Calu3 (cell line): ENCODE results near the gene NOX3. TPM values are rescaled to one million over a fixed set of nuclear protein-coding genes. Genes with fewer than 3 reads are reported as not detected.

Source experiments
- BruUV-seq: library from RNA; stranded (reverse); fragments of 400-500 nt; replicated peaks from 2 replicates; lab custom pipeline; 2021; lab: Mats Ljungman, UMichigan
- CTCF ChIA-PET: fragments of 300-600 bp; sonication (Branson Sonifier 250); formaldehyde crosslinking; loops from one replicate; lab custom pipeline; 2022; ENCODE audit warnings: antibody characterized with exemption; lab: Charles Lee
- DNase-seq: peaks from one replicate; pipeline ENCODE4 v3.0.0; 2022
- H3K27ac Mint-ChIP-seq: one replicate; pipeline ENCODE4 v1.8.0; 2022; ENCODE audit warnings: mixed read lengths; ENCODE audit not compliant: unreplicated experiment
- H3K27me3 Mint-ChIP-seq: one replicate; pipeline ENCODE4 v1.8.0; 2022; ENCODE audit warnings: mixed read lengths; ENCODE audit not compliant: unreplicated experiment
- H3K36me3 Mint-ChIP-seq: one replicate; pipeline ENCODE4 v1.8.0; 2022; ENCODE audit warnings: mild to moderate bottlenecking, moderate library complexity, mixed read lengths; ENCODE audit not compliant: insufficient read depth, unreplicated experiment
- H3K4me1 Mint-ChIP-seq: one replicate; pipeline ENCODE4 v1.8.0; 2022; ENCODE audit warnings: mild to moderate bottlenecking, low read depth, mixed read lengths; ENCODE audit not compliant: unreplicated experiment
- H3K4me3 Mint-ChIP-seq: one replicate; pipeline ENCODE4 v1.8.0; 2022; ENCODE audit warnings: mild to moderate bottlenecking, low read depth, moderate library complexity, mixed read lengths; ENCODE audit not compliant: unreplicated experiment
- H3K9me3 Mint-ChIP-seq: one replicate; pipeline ENCODE4 v1.8.0; 2022; ENCODE audit warnings: low read depth, mixed read lengths; ENCODE audit not compliant: unreplicated experiment
- CTCF ChIP-seq: fragments of 200-600 bp; IDR thresholded peaks from one replicate; pipeline ENCODE4 v1.8.0; 2022; ENCODE audit warnings: antibody characterized with exemption; ENCODE audit not compliant: unreplicated experiment
- intact Hi-C: fragments of 100-400 bp; cut with micrococcal nuclease; formaldehyde crosslinking; loops from one replicate; pipeline ENCODE4 v1.10.0; 2022; ENCODE audit not compliant: unreplicated experiment
- total RNA-seq: library from RNA; stranded (reverse); gene quantifications from 2 replicates; pipeline ENCODE4 v1.2.3, GENCODE V29; 2022

The NOX3 gene
- total RNA-seq, 1 experiment from 2014 or later = not detected

- H3K4me3 Mint-ChIP-seq = no peak overlapping the region
- DNase-seq = no peak
- intact Hi-C loops = no loop called here
- TF ChIP-seq CTCF = no peak
- H3K9me3 Mint-ChIP-seq = peaks cover 2% of the 10 kb centered on the region
- CTCF ChIA-PET = no interaction called here
- H3K27me3 Mint-ChIP-seq = no peaks in the 10 kb centered on the region
- no TSS peak for BruUV-seq
- H3K27ac Mint-ChIP-seq = no peak overlapping the region
- H3K36me3 Mint-ChIP-seq = no peaks in the 10 kb centered on the region
- H3K4me1 Mint-ChIP-seq = no peaks in the 10 kb centered on the region
Measured at GRCh38 chr6:155411154-155412052, 44.2 kb downstream of the NOX3 start.

- Mint-ChIP-seq H3K27ac (no peak overlapping the region), H3K4me3 (no peak overlapping the region), H3K27me3 (no peaks in the 10 kb centered on the region), H3K36me3 (no peaks in the 10 kb centered on the region), H3K9me3 (peaks cover 2% of the 10 kb centered on the region), H3K4me1 (no peaks in the 10 kb centered on the region)
- no TSS peak for BruUV-seq
- CTCF ChIA-PET = no interaction called here
- TF ChIP-seq CTCF = no peak
- intact Hi-C loops = no loop called here
- DNase-seq = no peak
Measured at GRCh38 chr6:155409391-155409790, 46.2 kb downstream of the NOX3 start.

GRCh38 chr6:155408981-155409380, 46.7 kb downstream of the NOX3 start:
- Mint-ChIP-seq H3K27ac (no peak overlapping the region), H3K4me3 (no peak overlapping the region), H3K9me3 (peaks cover 2% of the 10 kb centered on the region), H3K4me1 (no peaks in the 10 kb centered on the region), H3K36me3 (no peaks in the 10 kb centered on the region), H3K27me3 (no peaks in the 10 kb centered on the region)
- BruUV-seq = no TSS peak
- no peak for TF ChIP-seq CTCF
- no peak for DNase-seq
- intact Hi-C loops = no loop called here
- CTCF ChIA-PET = interaction anchor here (0.6 kb wide), 1 partner anchor 277 kb away, joined by 4 read pairs; no protein-coding TSS in a partner anchor

GRCh38 chr6:155408231-155408630, 47.4 kb downstream of the NOX3 start:
- no TSS peak for BruUV-seq
- no peak for TF ChIP-seq CTCF
- DNase-seq = no peak
- H3K27ac Mint-ChIP-seq = no peak overlapping the region
- CTCF ChIA-PET = interaction anchor here (0.6 kb wide), 1 partner anchor 276 kb away, joined by 4 read pairs; no protein-coding TSS in a partner anchor
- H3K4me1 Mint-ChIP-seq = no peaks in the 10 kb centered on the region
- no peaks in the 10 kb centered on the region for H3K27me3 Mint-ChIP-seq
- no peaks in the 10 kb centered on the region for H3K36me3 Mint-ChIP-seq
- H3K9me3 Mint-ChIP-seq = peaks cover 2% of the 10 kb centered on the region
- intact Hi-C loops = no loop called here
- no peak overlapping the region for H3K4me3 Mint-ChIP-seq
